GM18909 (cell line): ENCODE measurements around the gene UPK2.
A peak's percentile ranks its signal among the peaks of the same experiment; 100 is the strongest.

Experiments
- ATAC-seq: cut with Tn5 transposase; IDR thresholded peaks from one replicate; pipeline ENCODE4 v1.9.1; 2021; ENCODE audit warnings: mild to moderate bottlenecking; ENCODE audit not compliant: unreplicated experiment, poor library complexity

Gene UPK2

DNA sequence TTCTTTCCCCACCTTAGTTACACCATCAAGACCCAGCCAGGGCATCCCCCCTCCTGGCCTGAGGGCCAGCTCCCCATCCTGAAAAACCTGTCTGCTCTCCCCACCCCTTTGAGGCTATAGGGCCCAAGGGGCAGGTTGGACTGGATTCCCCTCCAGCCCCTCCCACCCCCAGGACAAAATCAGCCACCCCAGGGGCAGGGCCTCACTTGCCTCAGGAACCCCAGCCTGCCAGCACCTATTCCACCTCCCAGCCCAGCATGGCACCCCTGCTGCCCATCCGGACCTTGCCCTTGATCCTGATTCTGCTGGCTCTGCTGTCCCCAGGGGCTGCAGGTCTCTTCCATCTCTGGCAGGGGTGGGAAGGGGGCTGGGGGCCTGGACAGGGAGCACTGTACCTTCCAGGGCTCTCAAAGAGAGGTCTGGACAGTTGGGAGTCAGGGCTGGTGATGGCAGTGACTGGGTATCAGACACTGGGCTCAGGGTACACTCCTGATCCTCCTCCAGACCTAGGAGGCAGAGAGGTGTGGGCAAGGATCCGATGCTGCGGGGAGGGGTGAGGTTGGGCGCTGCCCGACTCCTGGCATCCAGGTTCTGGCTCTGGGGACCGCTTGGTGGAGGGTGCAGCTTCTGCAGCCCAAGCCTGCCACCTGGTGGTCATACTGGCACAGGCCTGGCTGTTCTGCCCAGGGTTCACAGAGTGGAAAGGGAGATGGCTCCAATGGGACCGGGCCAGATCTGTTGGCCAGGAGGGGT is at the start of gene UPK2:
Gene UPK2, plus strand, starts transcription at position 205 of the 753 bp plus-strand sequence. Its CDS starts 53 bp downstream, at position 258.
- ATAC-seq, result peak; percentile 70

DNA sequence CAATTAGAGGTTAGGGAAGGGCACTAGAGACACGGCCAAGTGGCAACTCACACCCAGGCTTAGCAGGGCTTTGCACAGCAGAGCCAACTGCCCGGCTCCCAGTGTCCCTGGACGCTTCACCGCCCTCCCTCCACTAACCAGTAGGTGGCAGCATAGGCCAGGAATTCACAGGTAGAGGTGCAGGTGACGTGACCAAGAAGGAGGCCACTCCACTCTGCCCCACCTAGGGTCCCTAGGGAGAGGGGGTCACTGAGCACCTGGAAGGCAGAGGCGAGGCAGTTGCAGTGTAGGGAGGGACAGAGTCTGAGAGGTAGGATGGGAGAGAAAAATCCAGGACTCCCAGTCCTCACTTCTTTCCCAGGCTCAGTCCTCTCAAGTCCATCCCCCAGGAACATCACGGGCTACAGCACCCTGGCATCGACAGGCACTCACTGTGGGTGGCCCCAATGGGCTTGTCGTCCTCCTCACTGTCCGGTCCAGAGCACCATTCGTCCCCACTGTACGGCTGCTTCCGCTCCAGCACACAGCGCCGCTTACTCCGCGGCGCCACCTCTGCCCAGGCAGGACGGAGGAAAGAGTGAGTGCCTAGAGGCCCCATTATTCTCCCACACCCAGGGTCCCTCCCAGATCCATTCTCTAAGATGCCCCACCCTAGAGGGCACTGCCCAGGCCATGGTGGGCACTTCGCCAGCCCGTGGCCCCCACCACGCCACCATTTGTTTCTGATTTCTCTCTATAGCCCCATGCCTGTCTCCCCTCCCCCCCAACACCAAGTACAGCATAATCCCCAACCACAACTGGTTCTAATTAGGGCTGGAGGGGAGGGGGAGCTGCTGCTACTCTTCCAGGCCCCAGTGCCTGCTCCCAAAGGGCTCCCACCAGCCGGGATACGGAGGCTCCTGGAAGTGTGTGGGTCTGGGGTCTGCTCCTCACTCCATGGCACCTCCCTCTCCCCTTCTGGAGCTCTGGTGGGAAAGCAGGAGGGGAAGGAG is 48.8 kb upstream of the UPK2 start:
- peak; percentile 67 for ATAC-seq

DNA sequence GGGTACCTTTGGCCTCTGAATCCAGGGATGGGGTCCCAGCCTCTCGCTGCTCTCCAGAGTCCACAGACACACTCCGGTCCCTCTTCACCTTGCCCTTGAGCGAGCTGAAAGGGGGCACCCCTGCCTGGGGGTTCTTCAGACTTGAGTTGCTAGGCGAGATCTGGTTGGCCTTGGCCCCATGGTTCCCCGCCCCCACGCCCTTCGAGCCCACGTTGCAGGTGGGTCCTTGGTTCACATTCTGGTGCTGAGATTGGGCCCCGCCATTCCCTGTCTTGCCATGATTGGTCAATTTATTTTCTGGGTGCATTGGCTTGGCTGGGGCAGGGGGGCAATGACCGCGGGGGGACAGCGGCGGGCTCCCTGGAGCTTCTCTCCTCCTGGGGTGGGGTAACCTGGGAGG is 47.8 kb upstream of the UPK2 start:
- ATAC-seq, result no peak

DNA sequence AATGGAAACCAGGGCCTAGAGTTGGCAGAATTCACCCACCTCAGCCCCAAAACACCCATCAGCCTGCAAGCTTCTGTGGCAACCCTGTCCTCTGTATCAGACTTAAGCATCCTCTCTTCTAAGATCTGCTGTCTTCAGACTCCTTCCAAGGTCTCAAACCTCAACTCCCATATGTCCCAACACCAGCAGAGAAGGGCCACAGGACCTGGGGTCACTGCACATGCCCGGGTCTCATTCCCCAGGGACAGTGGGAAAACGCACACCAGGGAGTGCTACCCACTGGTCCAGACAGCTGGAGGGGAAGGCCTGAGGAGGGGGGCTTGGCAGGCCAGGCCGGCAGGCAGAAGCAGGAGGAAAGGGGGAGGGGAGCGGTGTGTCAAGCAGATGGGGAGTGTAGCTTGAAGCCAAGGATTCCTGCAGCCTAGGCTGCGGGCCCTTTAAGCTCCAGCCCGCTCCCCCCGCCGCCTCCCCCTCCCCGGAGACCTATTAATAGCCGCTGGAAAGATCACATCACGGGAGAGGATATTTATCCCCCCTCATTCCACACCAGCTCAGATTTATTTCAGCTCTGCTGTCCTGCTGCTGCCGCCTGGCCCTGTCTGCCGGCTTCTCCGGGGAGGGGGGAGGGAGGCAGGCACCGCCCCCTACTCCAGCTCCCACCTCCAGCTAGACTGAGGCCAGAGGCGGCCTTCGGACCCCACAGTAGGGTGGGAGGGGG is 47.0 kb upstream of the UPK2 start:
- no peak for ATAC-seq

DNA sequence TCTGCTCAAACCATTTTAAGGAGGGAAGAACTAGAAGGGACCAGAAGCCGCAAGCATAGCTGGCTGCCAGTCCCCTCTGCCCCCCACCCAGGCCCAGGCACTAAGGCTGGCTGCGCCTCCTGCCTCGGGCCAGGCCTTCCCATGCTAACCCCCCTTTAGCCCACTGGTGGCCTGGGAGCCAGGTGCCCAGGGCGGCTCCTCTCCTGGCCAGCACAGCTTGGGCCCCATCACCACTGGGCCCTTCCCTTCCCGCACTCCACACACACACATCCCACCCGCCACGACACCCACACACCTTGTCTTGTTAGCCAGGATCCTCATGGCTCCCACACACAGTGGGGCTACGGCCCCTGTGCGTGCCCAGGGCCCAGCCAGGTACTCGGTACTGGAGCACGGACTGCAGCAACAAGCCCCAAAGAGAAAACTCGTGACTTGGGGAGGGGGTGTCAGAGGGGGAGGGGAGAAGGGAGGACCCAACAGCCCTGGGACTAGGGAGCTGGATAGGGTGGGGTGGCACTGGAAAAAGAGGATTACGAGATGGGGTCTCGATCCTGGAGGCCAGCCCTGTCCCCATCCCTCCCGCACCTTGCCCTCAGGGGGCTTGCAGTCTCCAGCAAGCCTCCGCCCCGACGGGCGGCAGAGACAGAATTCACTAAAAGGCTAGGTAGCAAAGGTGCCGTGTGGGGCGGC is 46.3 kb upstream of the UPK2 start:
- ATAC-seq, result no peak

DNA sequence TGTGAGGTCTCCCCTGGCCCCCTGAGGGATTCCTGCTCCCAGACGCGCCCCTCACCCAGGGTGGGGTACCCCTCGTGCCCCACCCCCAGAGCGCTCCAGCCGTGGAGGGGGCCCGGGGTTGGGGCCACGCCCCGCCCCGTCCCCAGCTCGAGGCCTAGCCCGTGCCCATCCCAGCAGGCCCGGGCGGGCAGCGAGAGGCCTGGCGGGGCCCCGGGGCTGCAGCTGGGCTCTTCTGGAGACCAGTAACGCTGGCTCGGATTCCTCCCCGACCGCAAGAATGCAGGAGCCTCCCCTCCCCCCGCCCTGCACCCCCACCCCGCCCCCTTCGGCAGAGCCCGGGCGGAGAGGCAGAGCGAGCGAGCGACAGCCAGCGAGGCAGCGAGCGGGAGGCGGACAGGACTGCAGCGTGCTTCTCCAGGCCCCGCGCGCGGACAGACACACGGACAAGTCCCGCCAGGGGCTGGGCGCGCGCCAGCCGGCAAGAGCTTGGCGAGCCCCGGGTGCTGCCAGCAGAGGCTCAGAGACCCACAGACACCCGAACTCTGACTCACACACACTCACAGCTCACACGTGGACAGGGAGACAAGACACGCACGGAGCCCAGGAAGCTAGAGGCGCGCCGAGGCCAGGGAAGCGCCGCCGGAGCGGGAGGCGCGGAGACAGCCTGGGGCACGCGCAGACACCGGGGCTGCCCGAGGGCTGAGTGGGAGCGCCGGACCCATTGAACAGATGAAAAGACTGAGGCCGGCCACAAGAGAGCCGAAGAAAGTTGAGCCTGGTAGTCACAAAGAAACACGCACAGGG is 45.6 kb upstream of the UPK2 start:
- ATAC-seq, result no peak

DNA sequence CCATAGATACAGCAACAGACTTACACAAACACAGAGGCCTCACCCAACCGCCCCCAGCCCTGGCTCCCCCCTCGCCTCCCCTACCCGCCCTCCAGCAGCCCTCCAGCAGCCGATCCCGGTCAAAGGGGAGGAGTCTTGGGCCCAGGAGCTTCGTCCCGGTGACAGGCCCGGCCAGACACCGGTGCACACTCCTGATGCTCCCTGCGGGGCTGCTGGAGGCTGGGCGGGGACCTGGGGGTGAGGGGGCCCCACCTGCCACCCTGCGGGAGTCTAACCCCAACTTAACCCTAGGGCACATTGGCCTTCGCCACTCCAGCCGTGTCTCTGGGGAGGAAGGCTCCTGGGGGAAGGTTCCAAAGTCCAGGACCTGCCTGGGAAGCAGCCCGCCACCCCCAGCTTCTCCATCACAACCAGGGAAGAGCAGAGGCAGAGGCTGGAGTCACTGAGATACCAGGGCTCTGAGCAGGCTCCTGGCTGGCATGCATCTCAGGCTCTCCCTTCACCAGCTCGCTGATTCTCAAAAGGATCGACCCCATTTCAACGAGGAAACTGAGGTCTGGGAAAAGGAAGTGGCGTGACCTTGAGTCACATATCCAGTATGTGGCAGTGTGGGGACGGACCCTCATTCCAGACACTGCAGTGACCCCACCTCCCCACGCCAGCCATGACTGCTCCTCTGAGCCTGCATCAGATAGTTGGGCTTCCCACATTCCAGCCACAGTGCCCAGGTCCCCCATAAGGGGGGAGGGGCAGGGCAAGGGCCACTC is 44.8 kb upstream of the UPK2 start:
- ATAC-seq, result no peak

DNA sequence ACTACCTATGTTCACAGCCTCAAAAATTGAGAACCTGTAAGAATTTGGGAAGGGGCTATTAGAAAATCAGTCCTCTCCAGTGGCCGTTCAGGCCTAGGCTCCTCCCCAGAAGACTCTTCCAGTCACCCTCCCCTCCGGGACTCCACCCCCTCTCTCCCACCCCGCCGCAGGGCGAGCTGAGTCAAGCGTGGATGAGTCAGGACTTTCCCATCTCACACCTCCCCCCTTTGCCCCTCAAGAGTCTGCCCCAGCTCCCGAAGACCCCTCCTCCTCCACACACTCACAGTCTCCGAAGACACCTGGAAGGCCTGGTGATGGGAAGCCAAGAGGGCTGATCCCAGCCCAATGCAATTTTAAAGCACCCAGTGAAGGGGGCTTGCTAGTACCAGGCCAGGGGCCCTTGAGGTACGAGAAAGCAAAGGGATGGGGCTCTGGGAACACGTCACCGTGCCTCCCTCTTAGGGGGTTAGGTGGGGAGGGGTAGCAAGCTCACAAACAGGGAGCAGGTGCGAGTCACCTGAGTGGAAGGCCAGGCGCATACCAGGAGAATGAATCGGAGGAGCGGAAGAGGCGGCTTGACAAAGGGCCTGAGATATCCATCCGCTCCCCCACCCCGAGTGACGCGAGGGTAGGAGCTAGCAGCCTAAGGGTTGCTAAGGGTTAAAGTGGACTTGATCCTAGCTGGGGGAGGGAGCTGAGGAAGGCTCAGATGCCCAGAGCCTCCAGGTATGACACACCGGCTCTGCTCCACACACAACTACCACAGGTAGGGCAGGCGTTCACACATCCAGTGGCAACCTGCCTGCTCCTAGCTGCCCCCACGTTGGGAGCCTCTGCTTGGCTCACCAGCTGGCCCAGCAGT is 44.0 kb upstream of the UPK2 start:
- ATAC-seq, result no peak

DNA sequence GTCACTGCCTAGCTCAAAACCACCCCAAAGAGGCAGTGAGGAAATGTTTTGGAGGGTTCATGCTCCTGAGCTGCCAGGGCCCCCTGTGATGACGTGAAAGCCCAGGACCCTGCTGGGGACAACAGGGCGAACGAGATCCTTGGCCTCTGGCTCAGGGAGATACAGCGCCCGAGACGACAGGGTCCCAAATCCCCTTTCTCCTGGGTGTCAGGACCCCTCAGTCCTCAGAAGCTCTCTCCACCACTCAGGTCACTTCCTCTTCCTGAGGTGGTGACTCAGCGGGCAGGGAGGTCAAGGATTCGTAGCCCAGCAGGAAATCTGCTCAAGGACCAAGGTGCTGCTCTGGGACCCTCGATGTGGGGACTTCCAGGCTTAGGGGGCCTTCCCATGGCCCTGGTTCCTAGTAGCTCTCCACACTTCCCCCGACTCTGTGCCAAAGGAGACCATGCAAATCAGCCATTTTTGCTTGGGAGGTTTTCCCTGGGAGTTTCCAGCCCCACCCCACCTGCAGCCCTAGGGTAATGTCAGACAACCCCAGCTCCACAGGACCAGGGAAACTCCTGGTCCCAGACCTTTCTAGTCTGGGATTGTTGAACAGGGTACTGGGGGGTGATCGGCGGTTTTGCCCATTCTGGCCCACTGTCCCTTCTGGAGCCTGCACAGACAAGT is 43.2 kb upstream of the UPK2 start:
- no peak for ATAC-seq

DNA sequence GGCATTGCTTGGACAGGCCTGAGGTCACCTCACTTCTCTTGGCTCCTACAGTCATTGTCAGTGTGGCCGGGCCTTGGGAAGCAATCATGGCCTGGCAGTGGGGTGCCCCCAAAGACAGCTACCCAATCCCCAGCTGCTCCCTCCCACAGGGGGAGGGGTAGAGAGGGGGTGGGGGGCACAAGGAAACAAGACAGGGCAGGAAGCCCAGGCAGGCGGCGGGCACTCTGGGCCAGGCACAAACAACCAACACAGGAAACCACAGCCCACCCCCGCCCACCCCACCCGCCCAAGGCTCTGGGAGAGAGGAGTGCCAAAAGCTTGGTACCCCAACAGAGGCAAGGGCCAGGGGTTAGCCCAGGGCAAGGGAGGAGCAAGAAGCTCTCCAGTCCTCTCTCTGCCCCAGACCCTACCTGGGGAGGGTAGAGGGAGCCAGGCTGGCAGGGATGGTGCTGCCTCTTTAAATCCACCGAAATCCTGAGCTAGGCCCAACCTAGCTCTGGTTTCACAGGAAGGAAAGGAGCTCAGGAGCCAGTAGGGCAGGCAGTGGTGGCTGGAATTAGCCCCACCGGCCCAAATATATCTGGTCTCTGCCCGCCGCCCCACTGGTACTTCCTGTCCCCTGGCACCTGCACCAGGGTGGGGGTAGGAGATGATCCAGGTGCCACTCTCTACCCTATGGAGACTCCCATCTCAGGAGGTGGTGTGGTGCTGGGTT is 42.5 kb upstream of the UPK2 start:
- no peak for ATAC-seq

DNA sequence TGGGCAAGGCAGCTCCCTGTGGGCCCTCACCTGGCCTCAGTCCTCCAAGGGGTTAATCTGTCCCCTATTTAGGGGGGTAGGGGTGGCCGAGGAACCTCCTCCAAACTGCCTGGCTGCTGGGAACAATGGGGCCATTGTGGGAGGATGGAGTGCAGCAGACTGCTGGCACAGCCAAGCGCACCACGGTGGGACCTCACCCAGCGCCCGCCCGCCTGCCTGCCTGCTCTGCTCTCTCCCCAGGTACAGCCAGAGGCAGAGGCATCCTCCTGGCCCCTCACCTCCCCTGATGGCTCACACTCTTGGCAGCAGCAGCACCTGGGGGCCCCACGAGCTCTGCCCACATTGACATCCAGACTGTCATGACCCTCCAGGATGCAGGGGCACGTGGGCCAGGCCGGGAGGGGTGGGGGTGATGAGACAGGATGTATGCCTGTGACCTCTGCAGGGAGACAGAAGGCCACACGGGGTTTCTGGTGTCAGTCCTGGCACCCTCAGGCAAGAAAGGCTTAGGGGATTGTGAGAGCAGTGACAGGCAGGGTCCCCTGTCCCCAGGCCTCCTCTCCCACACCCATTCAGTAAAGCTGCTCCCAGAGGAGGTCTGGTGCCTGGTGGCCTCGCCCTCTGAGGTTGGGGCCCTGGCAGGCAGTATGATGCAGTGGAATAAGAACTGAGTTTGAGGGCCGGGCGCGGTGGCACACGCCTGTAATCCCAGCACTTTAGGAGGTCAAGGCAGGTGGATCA is 41.8 kb upstream of the UPK2 start:
- peak; percentile 44 for ATAC-seq

DNA sequence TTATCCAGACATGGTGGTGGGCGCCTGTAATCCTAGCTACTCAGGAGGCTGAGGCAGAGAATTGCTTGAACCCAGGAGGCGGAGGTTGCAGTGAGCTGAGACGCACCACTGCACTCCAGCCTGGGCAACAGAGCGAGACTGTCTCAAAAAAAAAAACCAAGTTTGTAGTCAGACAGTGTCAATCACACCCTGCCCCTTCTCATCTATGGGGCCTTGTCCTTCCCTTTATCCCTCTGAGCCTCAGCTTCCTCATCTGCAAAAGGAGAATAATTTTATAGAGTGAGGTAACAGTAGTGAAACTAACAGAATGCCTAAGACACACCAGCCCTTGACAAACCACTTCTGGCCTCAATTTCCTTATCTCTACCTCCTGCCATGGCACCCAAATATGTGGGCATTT is 41.1 kb upstream of the UPK2 start:
- ATAC-seq, result no peak

DNA sequence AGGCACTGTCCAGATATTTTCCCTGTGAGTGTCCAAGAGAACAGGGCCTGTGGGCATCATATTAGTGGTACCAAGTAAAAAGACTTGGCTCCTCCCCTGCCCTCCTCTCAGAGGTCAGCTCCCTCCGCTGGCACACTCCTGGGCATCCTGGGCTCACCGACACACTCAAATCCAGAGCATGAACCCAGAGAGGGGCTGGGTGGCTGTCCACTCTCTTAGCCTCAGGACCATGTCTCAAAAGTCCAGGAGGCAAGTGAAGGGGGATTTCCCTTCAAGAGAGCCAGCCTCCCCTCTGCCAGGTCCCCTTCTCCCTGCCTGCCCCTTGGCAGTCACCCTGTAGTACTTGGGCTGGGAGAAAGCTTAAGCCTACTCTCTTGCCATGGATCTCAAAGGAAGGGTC is 40.7 kb upstream of the UPK2 start:
- ATAC-seq, result no peak

DNA sequence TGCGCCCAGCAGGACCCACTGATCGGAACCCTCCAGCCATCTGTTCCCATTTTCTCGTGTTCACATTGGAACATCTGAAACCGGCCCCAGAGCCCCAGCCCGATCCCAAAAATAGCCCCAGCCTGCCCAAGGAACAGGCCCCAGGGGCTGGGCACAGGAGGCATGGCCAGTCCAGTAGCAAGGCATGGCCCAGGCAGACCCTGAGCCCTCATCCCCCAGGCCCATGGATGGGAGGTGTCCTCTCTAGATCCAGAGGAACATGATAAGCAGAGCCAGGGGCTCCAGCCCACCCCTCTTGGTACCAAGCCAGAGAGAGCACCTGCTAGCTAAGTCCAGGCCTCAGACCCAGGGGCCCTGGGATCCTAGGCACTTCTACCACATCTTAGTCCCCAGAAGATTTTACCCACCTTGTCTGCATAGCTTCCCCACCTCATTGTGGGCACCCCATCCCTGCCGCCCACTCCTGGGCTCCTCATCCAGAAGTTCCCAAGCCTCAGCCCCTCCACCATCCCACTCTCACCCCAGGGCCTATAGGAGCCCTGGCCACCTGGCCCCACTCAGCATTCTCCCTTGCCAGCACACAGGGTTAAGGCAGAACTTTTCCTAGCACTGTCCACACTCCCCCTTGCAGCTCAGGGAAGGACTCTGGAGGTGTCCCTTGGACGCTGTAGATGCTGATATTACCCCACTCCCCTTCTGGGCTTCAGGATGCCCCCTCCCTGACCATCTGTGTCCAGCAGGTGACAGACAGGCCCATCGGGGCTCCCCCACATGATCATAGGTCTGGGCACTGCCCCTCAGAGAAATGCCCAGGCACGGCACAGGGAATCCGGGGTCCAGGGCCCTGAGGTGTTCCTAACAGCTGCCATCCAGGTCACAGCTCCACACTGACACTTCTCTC is 39.9 kb upstream of the UPK2 start:
- ATAC-seq, result no peak

DNA sequence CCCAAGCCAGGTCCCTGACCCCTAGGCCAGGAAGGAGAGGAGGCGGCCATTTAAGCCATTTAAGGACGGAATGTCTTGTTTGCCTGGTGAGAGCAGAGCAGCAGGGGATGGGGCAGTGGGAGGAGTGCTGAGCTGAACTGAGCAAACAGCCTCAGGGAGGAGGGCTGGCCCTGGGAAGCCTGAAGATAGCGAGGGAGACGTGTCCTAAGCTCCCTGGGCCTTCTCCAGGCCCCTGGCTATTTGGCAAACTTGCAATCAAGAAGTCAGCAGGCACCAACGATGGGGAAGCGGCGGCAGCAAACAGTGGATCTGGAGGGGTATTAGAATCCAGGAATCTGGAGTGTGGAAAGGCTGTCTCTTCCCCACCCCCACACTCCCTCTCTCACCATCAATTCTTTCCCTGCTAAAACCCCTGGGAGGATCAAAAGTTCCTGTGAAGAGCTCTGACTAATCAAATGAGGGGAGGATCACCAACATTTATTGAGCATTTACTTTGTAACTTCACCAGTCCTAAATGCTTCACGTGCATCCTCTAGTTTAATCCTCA is 39.2 kb upstream of the UPK2 start:
- ATAC-seq, result no peak
